HG03469 (cell line): ENCODE data around the gene PASK.
"Not testable (repeated sequence)": the region's sequence is repeated elsewhere in the genome, so short reads cannot be mapped to it uniquely, and the experiment has no call there.

ENCODE experiments used
- ATAC-seq: cut with Tn5 transposase; IDR thresholded peaks from one replicate; pipeline ENCODE4 v1.9.1; 2021; ENCODE audit warnings: mild to moderate bottlenecking, moderate library complexity, moderate number of reproducible peaks; ENCODE audit not compliant: unreplicated experiment

The PASK gene

GRCh38 chr2:241148891-241149674 lies at the start of gene PASK:
Gene PASK (minus strand): TSS chr2:241149472. CDS start chr2:241143032, 6,440 bp downstream.
- ATAC-seq, result peak; percentile 68

GRCh38 chr2:241198381-241199279 lies 49.4 kb upstream of the PASK start:
- no peak for ATAC-seq

GRCh38 chr2:241197947-241198346 lies 48.7 kb upstream of the PASK start:
- ATAC-seq, result no peak

- not testable (repeated sequence) for ATAC-seq
These were observed 48.0 kb upstream of the PASK start for GRCh38 chr2:241197246-241197645.

- no peak for ATAC-seq
These were observed 46.3 kb upstream of the PASK start for GRCh38 chr2:241195506-241196130.

GRCh38 chr2:241194811-241195210 lies 45.5 kb upstream of the PASK start:
- ATAC-seq, result no peak

GRCh38 chr2:241193271-241193670 lies 44.0 kb upstream of the PASK start:
- ATAC-seq, result no peak

- no peak for ATAC-seq
These were observed 41.8 kb upstream of the PASK start for GRCh38 chr2:241191081-241191480.

GRCh38 chr2:241190291-241190981 lies 41.2 kb upstream of the PASK start:
- no peak for ATAC-seq

- no peak for ATAC-seq
These were observed 40.6 kb upstream of the PASK start for GRCh38 chr2:241189856-241190201.

- ATAC-seq, result no peak
These were observed 40.0 kb upstream of the PASK start for GRCh38 chr2:241189093-241189855.

GRCh38 chr2:241188361-241189092 lies 39.3 kb upstream of the PASK start, which contains the start of gene ANO7:
Gene ANO7 (plus strand): TSS chr2:241188677. CDS start chr2:241190064, 1,387 bp downstream.
- no peak for ATAC-seq

GRCh38 chr2:241187918-241188234 lies 38.6 kb upstream of the PASK start:
- no peak for ATAC-seq

- ATAC-seq, result no peak
These were observed 38.0 kb upstream of the PASK start for GRCh38 chr2:241187101-241187917.

- ATAC-seq, result no peak
These were observed 36.7 kb upstream of the PASK start for GRCh38 chr2:241185961-241186360.

- no peak for ATAC-seq
These were observed 35.6 kb upstream of the PASK start for GRCh38 chr2:241184901-241185300.

- no peak for ATAC-seq
These were observed 33.9 kb upstream of the PASK start for GRCh38 chr2:241183221-241183620.

GRCh38 chr2:241182531-241183133 lies 33.4 kb upstream of the PASK start:
- ATAC-seq, result no peak
